ENCODE results near the gene RUSF1. TPM values are rescaled to one million over a fixed set of nuclear protein-coding genes. Genes with fewer than 3 reads are reported as not detected.

Gene RUSF1
- total RNA-seq, 1 donor: 48.5 TPM

GRCh38 chr16:31513884-31514283, 5.7 kb upstream of the RUSF1 start:
- no peaks in the 10 kb centered on the region for H3K36me3 ChIP-seq (ENCODE audit: insufficient read depth, low read length)
- H3K27ac ChIP-seq (ENCODE audit: low read depth, low read length): no peak overlapping the region
- H3K27me3 ChIP-seq (ENCODE audit: insufficient read depth, low read length): no peaks in the 10 kb centered on the region
- H3K4me2 ChIP-seq (ENCODE audit: insufficient read depth, low read length): no peak overlapping the region
- peaks cover 1% of the 10 kb centered on the region for H3K79me2 ChIP-seq (ENCODE audit: insufficient read depth, low read length)
- no peaks in the 10 kb centered on the region for H3K9me3 ChIP-seq (ENCODE audit: low read depth, low read length)
- H4K20me1 ChIP-seq (ENCODE audit: insufficient read depth, low read length): no peaks in the 10 kb centered on the region
- no peak overlapping the region for H3K4me3 ChIP-seq (ENCODE audit: insufficient read depth, low read length)
- H3K4me1 ChIP-seq (ENCODE audit: insufficient read depth, low read length): peaks cover 15% of the 10 kb centered on the region
- H2AFZ ChIP-seq (ENCODE audit: low read length): no peak overlapping the region
- DNase-seq (ENCODE audit: insufficient read length, low spot score, missing footprints): no peak
- TF ChIP-seq, protein P1, sequence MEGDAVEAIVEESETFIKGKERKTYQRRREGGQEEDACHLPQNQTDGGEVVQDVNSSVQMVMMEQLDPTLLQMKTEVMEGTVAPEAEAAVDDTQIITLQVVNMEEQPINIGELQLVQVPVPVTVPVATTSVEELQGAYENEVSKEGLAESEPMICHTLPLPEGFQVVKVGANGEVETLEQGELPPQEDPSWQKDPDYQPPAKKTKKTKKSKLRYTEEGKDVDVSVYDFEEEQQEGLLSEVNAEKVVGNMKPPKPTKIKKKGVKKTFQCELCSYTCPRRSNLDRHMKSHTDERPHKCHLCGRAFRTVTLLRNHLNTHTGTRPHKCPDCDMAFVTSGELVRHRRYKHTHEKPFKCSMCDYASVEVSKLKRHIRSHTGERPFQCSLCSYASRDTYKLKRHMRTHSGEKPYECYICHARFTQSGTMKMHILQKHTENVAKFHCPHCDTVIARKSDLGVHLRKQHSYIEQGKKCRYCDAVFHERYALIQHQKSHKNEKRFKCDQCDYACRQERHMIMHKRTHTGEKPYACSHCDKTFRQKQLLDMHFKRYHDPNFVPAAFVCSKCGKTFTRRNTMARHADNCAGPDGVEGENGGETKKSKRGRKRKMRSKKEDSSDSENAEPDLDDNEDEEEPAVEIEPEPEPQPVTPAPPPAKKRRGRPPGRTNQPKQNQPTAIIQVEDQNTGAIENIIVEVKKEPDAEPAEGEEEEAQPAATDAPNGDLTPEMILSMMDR (IDR thresholded peaks at IDR 0.05; ENCODE audit: extremely low read depth, low read depth, low read length): no peak

DNA sequence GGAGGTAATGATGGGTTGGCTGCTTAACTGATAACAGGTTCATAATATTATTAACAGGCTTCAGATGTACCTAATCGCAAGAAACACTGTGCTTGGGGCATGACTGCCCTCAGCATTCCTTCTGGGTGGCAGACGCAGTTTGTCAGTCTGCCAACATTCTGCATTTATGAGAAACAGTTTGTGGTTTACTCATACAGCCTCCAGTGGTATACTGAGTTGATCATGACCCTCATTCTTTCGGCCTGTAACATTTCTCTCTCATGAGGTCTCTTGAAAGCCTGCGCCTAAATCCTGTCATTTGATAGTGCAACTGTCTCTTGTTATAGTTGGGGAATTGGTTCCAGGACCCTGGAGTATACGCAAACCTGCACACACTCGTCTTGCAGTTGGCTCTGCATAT, 4.9 kb upstream of the RUSF1 start:
- Histone ChIP-seq H3K36me3 (ENCODE audit: insufficient read depth, low read length) (no peaks in the 10 kb centered on the region), H3K4me2 (ENCODE audit: insufficient read depth, low read length) (peak overlapping the region; percentile 6), H3K4me1 (ENCODE audit: insufficient read depth, low read length) (peaks cover 17% of the 10 kb centered on the region), H3K9me3 (ENCODE audit: low read depth, low read length) (no peaks in the 10 kb centered on the region), H3K4me3 (ENCODE audit: insufficient read depth, low read length) (no peak overlapping the region), H4K20me1 (ENCODE audit: insufficient read depth, low read length) (no peaks in the 10 kb centered on the region), H3K79me2 (ENCODE audit: insufficient read depth, low read length) (peaks cover 9% of the 10 kb centered on the region), H2AFZ (ENCODE audit: low read length) (no peak overlapping the region), H3K27ac (ENCODE audit: low read depth, low read length) (no peak overlapping the region), H3K27me3 (ENCODE audit: insufficient read depth, low read length) (no peaks in the 10 kb centered on the region)
- TF ChIP-seq, protein P1 (IDR thresholded peaks at IDR 0.05; ENCODE audit: extremely low read depth, low read depth, low read length): no peak
- peak; percentile 83 for DNase-seq (ENCODE audit: insufficient read length, low spot score, missing footprints)

GRCh38 chr16:31508706-31509195, 560 bp upstream of the RUSF1 start:
- H3K4me1 ChIP-seq (ENCODE audit: insufficient read depth, low read length): peaks cover 31% of the 10 kb centered on the region
- peak overlapping the region; percentile 98 for H3K4me2 ChIP-seq (ENCODE audit: insufficient read depth, low read length)
- H3K27ac ChIP-seq (ENCODE audit: low read depth, low read length): peak overlapping the region; percentile 95
- no peaks in the 10 kb centered on the region for H4K20me1 ChIP-seq (ENCODE audit: insufficient read depth, low read length)
- H3K27me3 ChIP-seq (ENCODE audit: insufficient read depth, low read length): no peaks in the 10 kb centered on the region
- DNase-seq (ENCODE audit: insufficient read length, low spot score, missing footprints): no peak
- no peaks in the 10 kb centered on the region for H3K9me3 ChIP-seq (ENCODE audit: low read depth, low read length)
- H3K4me3 ChIP-seq (ENCODE audit: insufficient read depth, low read length): peak overlapping the region; percentile 92
- H2AFZ ChIP-seq (ENCODE audit: low read length): peak overlapping the region; percentile 80
- H3K36me3 ChIP-seq (ENCODE audit: insufficient read depth, low read length): peaks cover 18% of the 10 kb centered on the region
- TF ChIP-seq, protein P1 (IDR thresholded peaks at IDR 0.05; ENCODE audit: extremely low read depth, low read depth, low read length): no peak
- peaks cover 30% of the 10 kb centered on the region for H3K79me2 ChIP-seq (ENCODE audit: insufficient read depth, low read length)

- H3K4me3 ChIP-seq (ENCODE audit: insufficient read depth, low read length): peak overlapping the region; percentile 92
- H3K36me3 ChIP-seq (ENCODE audit: insufficient read depth, low read length): peaks cover 18% of the 10 kb centered on the region
- no peak for DNase-seq (ENCODE audit: insufficient read length, low spot score, missing footprints)
- TF ChIP-seq, protein P1 (IDR thresholded peaks at IDR 0.05; ENCODE audit: extremely low read depth, low read depth, low read length): no peak
- no peaks in the 10 kb centered on the region for H3K9me3 ChIP-seq (ENCODE audit: low read depth, low read length)
- no peaks in the 10 kb centered on the region for H4K20me1 ChIP-seq (ENCODE audit: insufficient read depth, low read length)
- H2AFZ ChIP-seq (ENCODE audit: low read length): peak overlapping the region; percentile 80
- peak overlapping the region; percentile 98 for H3K4me2 ChIP-seq (ENCODE audit: insufficient read depth, low read length)
- H3K4me1 ChIP-seq (ENCODE audit: insufficient read depth, low read length): peaks cover 33% of the 10 kb centered on the region
- peak overlapping the region; percentile 95 for H3K27ac ChIP-seq (ENCODE audit: low read depth, low read length)
- peaks cover 30% of the 10 kb centered on the region for H3K79me2 ChIP-seq (ENCODE audit: insufficient read depth, low read length)
- H3K27me3 ChIP-seq (ENCODE audit: insufficient read depth, low read length): no peaks in the 10 kb centered on the region
Measured at GRCh38 chr16:31507617-31507928, 618 bp downstream of the RUSF1 start.
